ENCODE data around the gene KCTD21. TPM values are rescaled to one million over a fixed set of nuclear protein-coding genes. Genes with fewer than 3 reads are reported as not detected.
"Not testable (repeated sequence)": the region's sequence is repeated elsewhere in the genome, so short reads cannot be mapped to it uniquely, and the experiment has no call there.

KCTD21 gene
- total RNA-seq = 6.4 and 8.4 TPM in 2 replicates
- long read RNA-seq, partial matches to known transcripts = 0 of 4 reads
- long read RNA-seq, other reads (novel, unspliced or antisense) = 3 of 4 reads

GRCh38 chr11:78188286-78189173 is at the start of gene KCTD21, which contains the start of gene USP35:
Gene KCTD21, minus strand, starts transcription at chr11:78188626. Its CDS starts 14,072 bp downstream, at chr11:78174554.
Gene USP35, plus strand, starts transcription at chr11:78188919. Its CDS starts 7,327 bp downstream, at chr11:78196246.
- H3K36me3 Mint-ChIP-seq (ENCODE audit: low read depth) = no peaks in the 10 kb centered on the region
- no peaks in the 10 kb centered on the region for H3K27me3 Mint-ChIP-seq (ENCODE audit: low read depth)
- H3K9me3 Mint-ChIP-seq = no peaks in the 10 kb centered on the region
- H3K27ac Mint-ChIP-seq (ENCODE audit: unreplicated experiment) = peak within 1 kb of the TSS; percentile 92
- peaks cover 48% of the 10 kb centered on the region for H3K4me1 Mint-ChIP-seq
- no peak for TF ChIP-seq CTCF (conservative IDR thresholded peaks at IDR 0.05)
- peak; percentile 89 for DNase-seq (ENCODE audit: low read depth, low spot score)
- H3K4me3 Mint-ChIP-seq = peak within 1 kb of the TSS; percentile 100

GRCh38 chr11:78237293-78238046 is 49.0 kb upstream of the KCTD21 start:
- no peak for DNase-seq (ENCODE audit: low read depth, low spot score)
- TF ChIP-seq CTCF (conservative IDR thresholded peaks at IDR 0.05) = no peak
- H3K36me3 Mint-ChIP-seq (ENCODE audit: low read depth) = peaks cover 39% of the 10 kb centered on the region
- peaks cover 12% of the 10 kb centered on the region for H3K9me3 Mint-ChIP-seq
- no peak overlapping the region for H3K27ac Mint-ChIP-seq (ENCODE audit: unreplicated experiment)
- H3K4me1 Mint-ChIP-seq = no peaks in the 10 kb centered on the region
- no peaks in the 10 kb centered on the region for H3K27me3 Mint-ChIP-seq (ENCODE audit: low read depth)
- H3K4me3 Mint-ChIP-seq = no peak overlapping the region

DNA sequence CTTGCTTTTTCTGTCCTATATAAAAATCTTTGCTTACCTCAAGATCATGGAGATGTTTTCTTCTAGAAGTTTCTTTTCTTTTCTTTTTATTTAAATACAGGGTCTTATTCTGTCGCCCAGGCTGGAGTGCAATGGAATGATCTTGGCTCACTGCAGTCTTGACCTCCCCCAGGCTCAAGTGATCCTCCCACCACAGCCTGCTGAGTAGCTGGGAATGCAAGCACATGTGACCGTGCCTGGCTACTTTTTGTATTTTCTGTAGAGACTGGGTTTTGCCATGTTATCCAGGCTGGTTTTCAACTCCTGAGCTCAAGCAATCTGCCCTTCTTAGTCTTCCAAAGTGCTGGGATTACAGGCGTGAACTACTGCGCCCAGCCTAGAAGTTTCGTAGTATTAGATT is 45.6 kb upstream of the KCTD21 start:
- peaks cover 23% of the 10 kb centered on the region for H3K36me3 Mint-ChIP-seq (ENCODE audit: low read depth)
- no peak overlapping the region for H3K4me3 Mint-ChIP-seq
- no peak overlapping the region for H3K27ac Mint-ChIP-seq (ENCODE audit: unreplicated experiment)
- no peaks in the 10 kb centered on the region for H3K4me1 Mint-ChIP-seq
- no peak for DNase-seq (ENCODE audit: low read depth, low spot score)
- H3K9me3 Mint-ChIP-seq = no peaks in the 10 kb centered on the region
- H3K27me3 Mint-ChIP-seq (ENCODE audit: low read depth) = no peaks in the 10 kb centered on the region
- no peak for TF ChIP-seq CTCF (conservative IDR thresholded peaks at IDR 0.05)

GRCh38 chr11:78233046-78233445 is 44.6 kb upstream of the KCTD21 start:
- H3K27me3 Mint-ChIP-seq (ENCODE audit: low read depth); DNase-seq (ENCODE audit: low read depth, low spot score); H3K27ac Mint-ChIP-seq (ENCODE audit: unreplicated experiment); H3K4me1 Mint-ChIP-seq; H3K9me3 Mint-ChIP-seq; H3K4me3 Mint-ChIP-seq: not testable (repeated sequence)
- peaks cover 19% of the 10 kb centered on the region for H3K36me3 Mint-ChIP-seq (ENCODE audit: low read depth)

DNA sequence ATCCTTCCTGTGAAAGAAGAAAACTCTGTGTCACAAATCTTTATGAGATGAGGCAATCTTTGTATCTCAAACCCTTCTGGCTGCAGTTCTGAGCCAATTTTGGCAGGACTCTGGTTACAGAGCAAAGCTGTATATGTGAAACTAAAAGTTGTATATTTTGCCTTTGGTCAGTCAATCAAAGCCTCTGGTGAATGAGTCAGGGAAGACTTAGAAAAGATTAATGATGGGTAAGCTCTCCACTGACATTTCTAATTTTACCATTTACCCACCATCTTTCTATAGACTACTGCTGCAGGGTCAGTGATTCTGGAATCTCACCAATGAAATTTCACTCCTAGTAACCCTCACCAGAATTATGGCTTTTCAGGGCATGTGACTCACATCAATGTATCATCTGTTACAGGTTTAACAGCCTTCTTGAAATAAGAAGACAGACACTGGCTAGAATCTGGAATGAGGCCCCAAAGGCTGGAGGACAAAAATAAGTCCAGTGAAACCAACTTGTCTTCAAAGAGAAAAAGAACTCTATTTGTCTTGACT is 43.6 kb upstream of the KCTD21 start:
- Mint-ChIP-seq H3K27me3 (ENCODE audit: low read depth) (no peaks in the 10 kb centered on the region), H3K4me1 (no peaks in the 10 kb centered on the region), H3K4me3 (no peak overlapping the region), H3K36me3 (ENCODE audit: low read depth) (peaks cover 10% of the 10 kb centered on the region), H3K27ac (ENCODE audit: unreplicated experiment) (no peak overlapping the region), H3K9me3 (no peaks in the 10 kb centered on the region)
- no peak for DNase-seq (ENCODE audit: low read depth, low spot score)
- TF ChIP-seq CTCF (conservative IDR thresholded peaks at IDR 0.05) = no peak
